Ovary (tissue), 3 donors: ENCODE measurements around the gene KIF1A.

Experiments used
- CTCF ChIP-seq, 3 donors: fragments of 450-650 bp in 2 of 3; fragments of 200-600 bp in 1 of 3; IDR thresholded peaks; one replicate each; pipeline versions ENCODE4 v1.5.1 to v1.8.0; 2016 to 2022; ENCODE audit warnings: antibody characterized with exemption in 3 of 3, mild to moderate bottlenecking in 1 of 3
- EP300 ChIP-seq: sonication (generic); formaldehyde crosslinking; IDR thresholded peaks from one replicate; pipeline ENCODE4 v1.6.1; 2017; ENCODE audit warnings: antibody characterized with exemption
- POLR2A ChIP-seq: fragments of 450-650 bp; IDR thresholded peaks from one replicate; pipeline ENCODE4 v1.6.1; 2017; ENCODE audit warnings: antibody characterized with exemption, mild to moderate bottlenecking, moderate library complexity
- donor health status: DM: no; HTN: no; CAD: no.

- no peak for TF ChIP-seq CTCF (IDR thresholded peaks at IDR 0.05)
- TF ChIP-seq EP300: no peak
- no peak for TF ChIP-seq POLR2A
Observed at GRCh38 chr2:240731178-240731545, 88.9 kb downstream of the KIF1A start.
